Islet of Langerhans (tissue), 1 donor: ENCODE data around the gene TMEM74B.
"Not testable (repeated sequence)": the region's sequence is repeated elsewhere in the genome, so short reads cannot be mapped to it uniquely, and the experiment has no call there.

Experiments
- FAIRE-seq: peaks from one replicate; lab custom pipeline; 2011; peaks lifted over from hg19 to GRCh38; lab: Jason Lieb, UNC

Gene TMEM74B

DNA sequence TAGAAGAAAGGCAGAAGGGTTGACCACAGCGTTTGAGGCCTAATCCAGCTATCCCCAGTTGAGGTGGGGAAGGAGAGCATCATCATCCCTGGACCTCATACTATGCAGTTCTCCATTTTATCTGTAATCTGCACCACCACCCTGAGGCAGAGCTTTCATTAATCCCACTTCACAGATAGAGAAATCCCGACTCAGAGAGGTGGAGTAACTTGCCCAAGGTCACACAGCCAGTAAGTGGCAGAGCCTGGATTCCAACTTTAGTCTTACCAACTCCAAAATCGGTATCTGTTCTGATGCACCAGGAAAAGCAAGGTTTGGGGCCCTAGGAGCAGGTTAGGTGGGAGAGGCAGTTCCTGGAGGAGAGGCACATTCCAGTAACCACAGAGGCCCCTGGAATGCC is 6.7 kb downstream of the TMEM74B start:
- FAIRE-seq, result no peak

DNA sequence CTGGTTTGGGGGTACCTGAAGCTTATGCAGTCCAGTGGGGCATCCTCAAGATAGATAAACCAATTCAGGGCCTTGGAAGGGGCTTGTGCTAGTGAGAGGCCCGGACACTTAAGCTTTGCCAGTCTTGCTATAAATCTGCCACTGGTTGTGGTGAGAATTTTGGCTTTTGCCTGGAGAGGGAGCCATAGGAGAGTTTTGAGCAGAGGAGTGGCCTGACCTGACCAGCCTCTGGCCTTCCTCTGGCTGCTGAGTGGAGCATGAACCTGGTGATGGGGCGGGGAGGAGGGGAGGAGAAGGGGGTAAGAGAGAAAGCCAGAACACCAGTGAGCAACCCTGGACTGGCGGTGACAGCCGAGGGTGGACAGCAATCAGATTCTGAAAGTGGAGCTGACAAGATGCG is 7.1 kb downstream of the TMEM74B start:
- FAIRE-seq, result no peak

DNA sequence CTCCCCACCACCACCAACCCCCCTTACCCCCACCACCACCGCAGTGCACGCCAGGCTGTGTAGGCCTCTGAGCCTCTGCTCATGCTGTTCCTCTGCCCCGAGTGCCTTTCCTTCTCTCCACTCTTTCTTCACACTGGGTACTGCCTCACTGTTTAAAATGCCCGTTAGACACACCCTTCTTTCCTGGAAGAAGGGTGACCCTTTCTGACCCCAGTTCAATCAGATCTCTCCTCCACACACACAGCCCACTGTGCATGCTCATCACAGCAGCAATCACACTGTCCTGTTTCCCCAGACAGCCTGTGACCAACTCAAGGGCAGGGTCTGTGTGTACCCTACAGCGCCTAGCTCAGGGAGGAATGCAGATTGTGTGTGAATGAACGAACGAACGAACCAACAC is 10.0 kb downstream of the TMEM74B start:
- FAIRE-seq, result no peak

DNA sequence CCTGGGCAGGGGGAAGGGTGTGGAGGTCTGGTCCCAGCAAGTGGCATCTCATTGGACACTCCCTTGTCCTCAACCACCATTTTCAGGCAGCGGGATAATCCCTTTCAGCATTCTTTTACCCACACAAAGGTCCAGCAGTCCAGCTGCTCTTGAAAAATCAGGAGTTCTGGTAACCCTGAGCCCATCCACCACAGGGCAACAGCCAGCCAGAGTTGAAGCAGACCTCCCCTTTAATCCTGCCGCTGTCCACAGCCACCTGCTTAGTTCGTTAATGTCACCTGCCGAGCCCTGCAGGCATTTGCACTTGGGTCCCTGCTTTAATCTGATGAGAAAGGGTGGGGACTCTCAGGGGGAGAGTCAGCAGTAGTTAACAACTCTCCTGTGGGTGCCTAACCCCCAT is 11.1 kb downstream of the TMEM74B start:
- FAIRE-seq, result no peak

DNA sequence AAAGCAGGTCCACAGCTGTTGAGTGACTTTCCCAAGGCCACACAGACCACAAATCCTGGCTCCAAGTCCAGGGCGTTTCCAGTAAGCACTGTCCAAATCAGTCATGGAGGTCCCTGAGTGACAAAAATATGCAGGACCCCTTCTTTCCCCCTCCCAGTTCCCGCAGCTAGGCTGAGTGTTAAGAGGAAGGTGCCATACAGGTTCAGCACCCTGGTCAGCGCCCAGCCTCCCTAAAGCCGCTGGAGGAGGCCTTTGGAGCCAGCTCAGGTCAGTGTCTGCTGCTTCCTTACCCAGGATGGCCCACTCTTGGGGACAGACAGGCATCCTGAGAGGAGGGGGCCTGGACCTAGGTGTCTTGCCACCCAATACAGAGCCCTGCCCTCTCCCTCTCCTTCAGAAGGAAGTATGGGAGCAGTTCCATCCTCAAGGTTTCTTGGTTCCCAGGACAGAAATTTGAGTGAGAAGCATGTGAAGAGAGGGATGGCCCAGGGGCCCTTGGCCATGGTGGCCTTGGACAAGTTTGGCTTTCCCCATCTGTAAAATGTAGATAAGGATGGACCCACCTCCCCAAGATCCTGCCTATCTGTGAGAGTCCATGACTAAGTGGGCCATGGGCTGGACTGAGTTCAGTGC is 13.2 kb downstream of the TMEM74B start:
- no peak for FAIRE-seq

DNA sequence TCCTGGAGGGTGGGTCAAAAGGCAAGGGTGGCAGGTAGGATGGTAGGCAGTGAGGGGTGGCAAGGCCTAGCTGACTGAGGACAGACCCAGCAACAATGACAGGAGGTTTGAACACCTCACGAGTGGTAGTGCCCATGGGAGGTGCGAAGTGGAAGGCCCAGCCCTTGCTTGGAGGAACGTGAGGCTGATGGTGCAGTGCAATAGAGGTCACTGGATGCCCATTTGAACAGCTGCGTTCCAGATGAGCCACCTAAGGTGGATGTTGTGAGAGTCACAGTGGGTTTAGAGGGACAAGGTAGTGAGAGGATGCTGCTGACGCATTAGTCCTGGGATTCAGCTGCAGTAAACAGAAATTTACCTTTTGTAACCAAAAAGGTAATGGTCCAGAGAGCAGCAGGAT is 15.6 kb downstream of the TMEM74B start:
- FAIRE-seq, result no peak

DNA sequence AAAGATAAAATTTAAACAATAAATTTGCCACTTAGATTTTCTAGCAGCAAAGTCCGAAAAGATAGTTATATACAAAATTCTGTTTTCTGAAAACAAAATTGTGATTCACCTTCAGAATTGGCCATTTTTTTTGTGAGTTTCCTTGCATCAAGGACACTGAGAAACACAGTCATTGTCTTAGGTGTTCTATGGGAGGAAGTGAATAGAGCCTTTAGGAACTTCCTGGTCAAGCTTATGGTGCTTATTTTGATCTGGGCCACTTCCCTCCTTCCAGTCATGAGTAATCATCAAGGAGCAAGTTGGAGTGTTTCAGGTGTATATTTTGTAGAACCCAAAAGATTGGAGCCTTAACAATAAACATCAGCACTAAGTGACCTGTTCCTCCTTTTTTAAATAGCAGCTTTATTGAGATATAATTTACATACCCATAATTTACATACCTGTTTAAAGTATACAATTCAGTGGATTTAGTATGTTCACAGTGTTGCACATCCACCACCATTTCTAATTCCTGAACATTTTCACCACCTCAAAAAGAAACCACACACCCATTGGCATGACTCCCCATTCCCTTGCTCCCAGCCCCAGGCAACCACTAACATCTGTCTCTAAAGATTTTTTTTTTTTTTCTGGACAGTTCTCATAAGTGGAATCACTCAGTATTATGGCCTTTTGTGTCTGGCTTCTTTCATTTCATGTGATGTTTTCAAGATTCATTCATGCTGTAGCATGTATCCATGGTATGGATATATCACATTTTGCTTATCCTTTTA is 17.6 kb downstream of the TMEM74B start:
- no peak for FAIRE-seq

DNA sequence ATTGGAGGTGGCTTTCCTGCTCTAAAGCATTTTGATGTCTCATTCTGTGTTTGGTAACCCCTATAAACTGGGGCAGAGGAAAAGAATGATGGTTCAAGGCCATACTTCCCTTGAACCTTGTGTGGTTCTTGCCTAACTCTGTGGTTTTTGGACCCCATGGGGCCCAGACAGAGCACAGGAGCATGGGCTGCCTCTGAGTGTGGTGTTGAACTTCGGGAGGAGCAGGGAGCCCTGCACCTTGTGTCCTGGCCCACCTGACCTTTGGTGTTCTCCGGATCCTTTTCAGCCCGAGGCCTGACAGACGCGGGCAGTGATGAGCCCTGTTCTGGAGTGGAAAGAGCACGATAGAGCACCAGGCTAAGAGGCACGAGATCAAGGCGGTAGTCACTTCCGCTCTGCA is 18.8 kb downstream of the TMEM74B start:
- no peak for FAIRE-seq

DNA sequence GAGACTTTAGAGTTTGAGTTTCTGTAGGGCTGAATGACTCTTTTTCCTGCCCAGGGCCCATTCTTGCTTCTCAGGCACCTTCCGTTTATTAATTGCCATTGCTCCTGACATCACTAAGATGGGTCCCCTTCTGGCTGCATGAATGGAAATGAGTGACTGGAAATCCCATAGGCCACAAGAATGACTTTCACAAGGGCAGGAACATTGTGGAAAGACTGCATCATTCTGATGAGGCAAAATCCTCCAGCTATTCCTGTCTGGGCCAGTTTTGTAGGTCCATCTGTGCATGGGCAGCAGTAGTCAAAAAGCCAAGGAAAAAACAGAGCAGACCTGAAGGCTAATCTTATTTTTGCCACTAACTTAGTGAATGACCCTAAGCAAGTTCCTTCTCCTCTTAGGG is 19.3 kb downstream of the TMEM74B start:
- no peak for FAIRE-seq

DNA sequence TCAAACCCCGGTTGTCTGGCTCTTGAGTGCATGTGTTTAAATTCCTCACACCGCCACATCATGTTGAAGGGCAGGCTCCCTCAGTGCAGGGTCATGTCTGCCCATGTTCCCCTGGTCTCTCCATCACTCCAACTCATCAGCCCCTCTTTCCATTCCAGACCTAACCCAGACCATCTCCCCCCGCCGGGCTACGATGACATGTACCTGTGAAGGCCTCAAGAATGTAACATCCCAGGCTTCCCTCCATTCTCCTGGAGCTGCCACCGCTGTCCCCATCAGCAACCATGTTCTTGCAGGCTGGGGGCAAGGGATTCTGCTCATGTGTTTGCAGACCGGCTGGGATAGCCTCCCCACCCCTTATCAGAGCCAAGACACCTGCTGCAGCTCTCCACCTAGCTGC is 19.9 kb downstream of the TMEM74B start:
- FAIRE-seq, result no peak

DNA sequence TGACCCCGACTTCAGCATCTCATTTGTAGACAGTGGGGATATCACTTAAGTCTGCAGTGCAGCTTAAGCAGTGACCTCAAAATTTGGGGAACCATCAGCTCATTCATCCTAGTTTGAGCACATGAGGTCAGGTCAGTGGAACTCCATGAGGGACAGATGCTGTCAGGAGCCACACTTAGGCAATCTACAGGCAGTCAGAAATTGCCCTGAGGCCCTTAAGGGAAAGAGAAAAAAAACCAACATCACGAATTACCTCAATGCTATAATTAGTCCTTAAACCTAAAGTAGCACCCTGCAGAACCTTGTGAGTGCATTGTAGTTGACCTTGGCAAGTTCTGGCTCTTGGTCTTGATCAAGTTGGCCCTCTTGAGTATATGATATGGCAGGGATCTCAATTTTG is 21.1 kb downstream of the TMEM74B start:
- no peak for FAIRE-seq

DNA sequence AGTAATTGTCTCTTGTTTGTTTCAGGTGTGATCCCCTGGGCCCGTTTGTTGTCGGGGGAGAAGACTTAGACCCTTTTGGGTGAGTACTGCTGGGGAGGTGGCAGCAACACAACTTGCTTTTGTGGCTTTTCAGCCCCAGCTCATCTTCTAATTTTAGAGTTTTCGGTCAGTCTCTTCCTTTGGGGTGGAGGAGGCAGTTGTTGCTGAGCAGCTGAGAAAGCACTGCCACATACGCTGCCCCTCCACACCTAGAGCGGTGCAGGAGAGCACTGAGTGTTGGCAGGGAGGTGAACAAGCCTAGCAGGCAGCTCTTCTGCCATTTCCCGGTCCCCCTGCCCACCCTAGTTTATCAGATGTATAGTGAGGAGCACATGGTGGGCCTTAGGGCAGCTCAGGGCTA is 21.7 kb downstream of the TMEM74B start:
- no peak for FAIRE-seq

DNA sequence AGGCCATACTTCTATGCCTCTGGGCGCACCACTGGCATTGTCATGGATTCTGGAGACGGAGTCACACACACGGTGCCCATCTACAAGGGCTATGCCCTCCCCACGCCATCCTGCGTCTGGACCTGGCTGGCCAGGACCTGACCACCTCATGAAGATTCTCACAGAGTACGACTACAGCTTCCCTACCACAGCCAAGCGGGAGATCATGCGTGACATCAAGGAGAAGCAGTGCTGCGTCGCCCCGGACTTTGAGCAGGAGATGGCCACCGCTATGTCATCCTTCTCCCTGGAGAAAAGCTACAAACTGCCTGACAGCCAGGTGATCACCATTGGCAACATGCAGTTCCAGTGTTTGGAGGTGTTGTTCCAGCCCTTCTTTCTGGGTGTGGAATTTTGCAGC is 23.8 kb downstream of the TMEM74B start:
- no peak for FAIRE-seq

DNA sequence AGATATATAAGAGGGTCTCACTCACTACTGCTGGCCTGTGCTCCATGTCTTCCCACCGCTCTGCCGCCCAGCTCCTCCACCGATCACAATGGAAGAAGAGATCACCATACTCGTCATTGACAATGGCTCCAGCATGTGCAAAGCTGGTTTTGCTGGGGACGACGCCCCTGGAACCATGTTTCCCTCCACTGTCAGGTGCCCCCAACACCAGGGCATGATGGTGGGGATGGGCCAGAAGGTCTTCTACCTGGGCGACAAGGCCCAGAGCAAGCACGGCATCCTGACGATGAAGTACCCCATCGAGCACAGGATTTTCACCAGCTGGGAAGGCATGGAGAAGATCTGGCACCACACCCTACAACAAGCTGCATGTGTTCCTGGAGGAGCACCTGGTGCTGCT is 24.3 kb downstream of the TMEM74B start:
- no peak for FAIRE-seq

DNA sequence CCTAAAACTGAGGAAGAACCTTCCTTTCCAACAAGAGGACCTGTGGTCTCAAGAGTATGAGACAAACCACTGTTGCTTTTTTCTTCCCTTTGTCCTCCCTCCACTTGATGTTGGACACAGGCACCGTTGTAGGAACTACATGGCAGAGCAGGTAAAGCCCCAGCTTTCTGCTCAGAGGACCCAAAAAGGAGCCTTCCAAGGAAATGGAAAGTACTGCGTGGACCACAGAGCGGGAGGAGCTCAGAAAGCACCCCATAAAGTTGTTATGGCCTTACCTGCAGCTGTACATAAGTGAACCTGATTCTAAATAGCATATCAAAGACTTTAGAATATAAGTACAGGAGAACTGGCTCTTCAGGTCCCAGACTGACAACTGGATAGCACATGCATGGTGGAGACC is 29.4 kb downstream of the TMEM74B start:
- FAIRE-seq, result no peak

DNA sequence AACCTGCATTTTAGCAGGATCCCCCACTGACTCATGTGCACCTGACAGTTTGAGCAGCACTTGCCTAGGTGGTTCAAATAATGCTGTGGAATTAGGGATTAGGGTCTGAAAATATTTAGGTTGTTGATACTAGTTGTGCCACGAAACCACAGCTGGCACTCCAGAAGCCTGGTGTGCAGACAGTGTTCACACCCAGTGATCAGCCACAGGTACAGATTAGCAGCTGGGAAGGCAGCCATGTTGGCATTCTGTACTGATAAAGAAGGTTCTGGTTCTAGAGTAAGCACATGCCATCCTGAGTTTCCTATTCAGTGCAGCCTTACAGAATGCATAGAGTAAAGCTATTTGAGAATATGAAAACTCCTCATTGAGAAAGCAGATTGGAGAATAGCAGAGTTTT is 30.1 kb downstream of the TMEM74B start:
- FAIRE-seq, result no peak

DNA sequence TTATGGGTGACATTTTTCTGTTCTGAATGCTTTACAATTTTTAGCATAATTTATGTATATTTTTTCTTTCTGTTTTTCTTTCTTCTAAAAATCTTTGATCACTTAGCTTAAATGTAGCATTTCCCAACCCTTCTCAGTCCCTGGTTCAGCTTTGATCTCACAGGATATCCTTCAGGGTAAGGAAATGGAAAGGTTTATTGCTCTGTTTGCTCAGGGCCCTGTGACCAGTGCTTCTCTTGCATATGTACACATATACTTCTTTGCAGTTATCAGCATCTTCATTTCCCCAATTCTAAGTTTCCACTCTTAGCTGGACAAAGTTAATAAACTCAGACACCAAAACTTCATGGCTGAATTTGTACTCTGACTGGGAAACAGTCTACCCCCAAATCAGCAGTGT is 30.6 kb downstream of the TMEM74B start:
- FAIRE-seq, result no peak

DNA sequence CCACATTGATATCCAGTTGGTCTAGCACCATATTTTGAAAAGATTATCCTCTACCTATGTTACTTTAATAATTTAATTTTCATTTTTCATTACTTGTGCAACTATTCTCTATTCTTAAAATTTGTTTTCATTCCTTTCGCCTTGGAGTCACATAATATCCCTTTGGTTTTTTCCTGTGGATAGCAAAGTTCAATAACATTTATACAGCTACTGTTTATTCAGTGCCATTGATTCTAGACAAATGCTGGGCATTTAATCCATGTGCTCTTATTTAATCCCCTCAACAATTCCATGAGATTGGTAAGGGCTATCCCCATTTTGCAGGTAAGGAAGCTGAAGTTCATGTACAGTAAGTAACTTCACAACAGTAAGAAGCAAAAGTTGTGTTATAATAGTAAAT is 33.8 kb downstream of the TMEM74B start:
- FAIRE-seq, result no peak

DNA sequence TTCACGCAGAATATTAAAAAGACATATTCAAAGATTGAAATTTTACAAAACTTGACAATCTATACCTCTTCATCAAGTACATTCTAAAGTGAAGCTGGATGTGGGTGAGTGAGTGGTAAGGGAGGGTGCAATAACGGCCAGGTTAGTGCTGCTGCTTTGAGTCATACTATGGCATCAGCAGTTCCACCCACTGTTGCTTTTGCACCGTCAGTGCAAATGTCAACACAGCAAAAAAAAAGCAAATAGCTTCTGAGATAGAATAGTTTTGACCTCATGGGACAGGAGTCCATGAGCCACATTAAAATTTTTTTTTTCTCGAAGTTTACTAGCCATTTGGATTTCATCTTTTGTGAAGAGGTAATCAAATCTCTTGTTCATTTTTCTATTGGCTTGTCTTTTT is 34.6 kb downstream of the TMEM74B start:
- peak; percentile 84 for FAIRE-seq

DNA sequence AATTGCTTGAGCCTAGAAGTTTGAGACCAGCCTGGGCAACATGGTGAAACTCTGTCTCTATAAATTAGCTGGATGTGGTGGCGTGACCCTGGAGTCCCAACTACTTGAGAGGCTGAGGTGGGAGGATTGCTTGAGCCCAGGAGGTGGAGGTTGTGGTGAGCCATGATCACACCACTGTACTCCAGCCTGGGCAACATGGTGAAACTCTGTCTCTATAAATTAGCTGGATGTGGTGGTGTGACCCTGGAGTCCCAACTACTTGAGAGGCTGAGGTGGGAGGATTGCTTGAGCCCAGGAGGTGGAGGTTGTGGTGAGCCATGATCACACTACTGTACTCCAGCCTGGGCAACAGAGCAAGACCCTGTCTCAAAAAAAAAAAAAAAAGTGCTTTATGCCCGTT is 35.0 kb downstream of the TMEM74B start:
- not testable (repeated sequence) for FAIRE-seq

DNA sequence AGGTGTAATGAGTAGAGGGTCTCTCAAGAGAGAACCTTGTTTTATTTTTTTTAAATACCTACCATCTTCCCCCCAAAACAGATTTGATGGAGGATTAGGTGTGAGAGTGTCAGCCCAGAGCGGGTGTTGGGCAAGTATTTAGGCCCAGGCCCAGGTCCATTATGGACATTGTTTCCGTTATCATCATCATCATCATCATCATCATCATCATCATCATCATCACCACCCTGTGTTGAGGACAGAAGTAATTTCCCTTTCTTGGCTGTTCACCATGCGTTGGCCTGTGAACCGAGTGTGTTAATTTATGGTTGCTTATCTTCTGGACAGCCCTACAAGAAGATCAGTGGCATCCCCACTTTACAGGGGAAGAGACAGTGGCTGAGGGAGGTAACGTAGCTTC is 37.8 kb downstream of the TMEM74B start:
- no peak for FAIRE-seq

DNA sequence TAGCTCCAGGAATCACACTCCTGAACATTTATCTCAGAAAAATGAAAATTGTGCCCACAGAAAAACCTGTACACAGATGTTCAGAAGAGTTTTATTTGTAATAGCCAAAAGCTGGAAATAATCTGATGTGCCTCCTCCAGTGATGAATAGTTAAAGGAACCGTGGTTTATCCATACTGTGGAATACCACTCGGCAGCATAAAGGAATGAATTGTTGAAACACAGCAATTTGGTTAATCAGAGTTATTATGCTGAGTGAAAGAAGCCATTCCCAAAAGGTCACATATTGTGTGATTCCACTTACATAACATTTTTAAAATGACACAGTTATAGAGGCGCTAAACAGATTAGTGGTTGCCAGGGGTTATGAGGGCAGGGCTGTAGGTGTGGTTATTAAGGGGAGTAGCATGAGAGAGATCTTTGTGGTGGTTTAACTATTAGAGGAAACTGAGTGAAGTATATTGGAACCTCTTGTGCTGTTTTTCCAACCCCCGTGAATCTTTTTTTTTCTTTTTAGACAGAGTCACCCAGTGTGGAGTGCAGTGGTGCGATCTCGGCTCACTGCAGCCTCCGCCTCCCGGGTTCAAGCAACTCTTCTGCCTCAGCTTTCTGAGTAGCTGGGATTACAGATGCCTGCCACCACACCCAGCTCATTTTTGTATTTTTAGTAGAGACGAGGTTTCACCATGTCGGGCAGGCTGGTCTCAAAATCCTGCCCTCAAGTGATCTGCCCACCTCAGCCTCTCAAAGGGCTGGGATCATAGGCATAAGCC is 40.2 kb downstream of the TMEM74B start:
- FAIRE-seq, result peak; percentile 21

DNA sequence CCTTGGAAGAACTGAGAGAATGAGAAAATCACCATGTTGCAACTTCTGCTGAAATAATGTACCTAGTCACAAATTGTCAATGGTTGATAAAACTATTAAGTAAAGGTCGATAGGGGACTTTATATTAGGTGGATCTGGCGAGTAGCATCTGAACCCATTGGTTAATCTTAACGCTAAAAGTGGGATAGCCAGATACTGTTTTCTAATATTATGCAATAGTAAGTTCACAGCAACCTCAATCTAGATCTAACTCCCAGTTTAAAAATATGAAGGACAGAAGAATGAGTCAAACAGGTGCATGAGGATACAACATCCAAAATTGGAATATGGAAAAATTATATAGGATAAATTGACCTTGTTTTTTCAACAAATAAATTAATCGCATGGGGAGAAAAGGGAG is 47.5 kb downstream of the TMEM74B start:
- FAIRE-seq, result peak; percentile 30

DNA sequence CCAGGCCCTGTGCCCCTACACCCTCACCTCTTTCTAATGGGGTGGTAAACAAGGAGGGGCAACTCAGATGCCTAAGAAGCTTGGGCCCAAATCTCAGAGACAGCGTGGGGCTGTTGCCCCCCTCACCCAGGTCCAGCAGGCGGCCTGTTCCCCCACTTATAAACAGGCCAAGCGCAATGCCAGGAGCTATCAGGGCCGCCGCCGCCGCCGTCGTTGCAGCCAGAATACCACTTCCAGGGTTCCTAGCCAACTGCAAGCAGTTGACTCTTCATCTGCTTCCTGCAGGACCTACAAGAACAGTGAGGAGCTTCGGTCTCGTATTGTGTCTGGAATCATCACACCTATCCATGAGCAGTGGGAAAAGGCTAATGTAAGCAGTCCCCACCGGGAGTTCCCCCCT is 49.9 kb downstream of the TMEM74B start:
- FAIRE-seq, result no peak
